ENCODE results near the gene OR10J5.

OR10J5 gene

DNA sequence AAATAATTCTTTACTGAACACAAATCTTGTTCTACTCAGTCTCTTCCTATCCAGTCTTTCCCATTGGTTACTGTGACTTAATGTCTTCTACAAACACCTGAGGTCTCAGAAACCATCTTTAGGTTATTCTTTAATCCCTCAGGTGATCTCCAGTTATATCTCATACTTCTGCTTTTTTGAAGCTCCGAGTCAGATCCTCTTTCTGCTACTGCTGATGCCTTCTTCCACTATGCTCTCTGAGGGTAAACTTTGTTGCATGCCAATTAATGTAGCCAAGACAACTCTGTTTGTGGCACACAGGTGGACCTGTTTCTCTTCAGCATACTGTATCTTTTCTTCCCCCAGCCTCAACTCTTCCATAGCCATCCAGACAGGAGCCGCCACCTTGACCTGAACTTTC, 48.7 kb upstream of the OR10J5 start (continued):
- TF ChIP-seq ZFHX2 (tag by site-specific recombination; conservative IDR thresholded peaks at IDR 0.05) (no peak), ZNF140 (tag by site-specific recombination; IDR thresholded peaks at IDR 0.05) (no peak), ZNF350 (tag by site-specific recombination; IDR thresholded peaks at IDR 0.05) (no peak), ZNF561 (tag by site-specific recombination; IDR thresholded peaks at IDR 0.05; ENCODE audit: borderline replicate concordance) (no peak), ZNF629 (tag by site-specific recombination; IDR thresholded peaks at IDR 0.05) (no peak)

DNA sequence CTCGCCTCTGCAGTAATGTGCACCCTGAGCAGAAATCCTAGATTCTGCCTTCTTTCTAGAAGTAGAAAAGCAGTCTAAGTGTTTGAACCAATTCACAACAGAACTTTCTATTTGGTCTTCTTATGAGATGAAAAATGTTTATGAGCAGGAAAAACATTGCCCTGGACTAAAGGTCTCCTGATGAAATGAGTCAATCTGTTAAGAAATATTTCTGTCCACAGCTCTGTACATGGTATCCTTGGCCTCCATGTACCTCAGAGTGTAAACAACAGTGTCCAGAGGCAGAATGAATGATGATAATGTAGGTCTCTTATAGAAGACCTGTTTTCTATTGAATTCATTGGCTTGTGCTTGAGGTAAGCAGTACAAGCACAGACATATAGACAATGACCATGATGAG, 45.6 kb upstream of the OR10J5 start:
- TF ChIP-seq, protein P1, sequence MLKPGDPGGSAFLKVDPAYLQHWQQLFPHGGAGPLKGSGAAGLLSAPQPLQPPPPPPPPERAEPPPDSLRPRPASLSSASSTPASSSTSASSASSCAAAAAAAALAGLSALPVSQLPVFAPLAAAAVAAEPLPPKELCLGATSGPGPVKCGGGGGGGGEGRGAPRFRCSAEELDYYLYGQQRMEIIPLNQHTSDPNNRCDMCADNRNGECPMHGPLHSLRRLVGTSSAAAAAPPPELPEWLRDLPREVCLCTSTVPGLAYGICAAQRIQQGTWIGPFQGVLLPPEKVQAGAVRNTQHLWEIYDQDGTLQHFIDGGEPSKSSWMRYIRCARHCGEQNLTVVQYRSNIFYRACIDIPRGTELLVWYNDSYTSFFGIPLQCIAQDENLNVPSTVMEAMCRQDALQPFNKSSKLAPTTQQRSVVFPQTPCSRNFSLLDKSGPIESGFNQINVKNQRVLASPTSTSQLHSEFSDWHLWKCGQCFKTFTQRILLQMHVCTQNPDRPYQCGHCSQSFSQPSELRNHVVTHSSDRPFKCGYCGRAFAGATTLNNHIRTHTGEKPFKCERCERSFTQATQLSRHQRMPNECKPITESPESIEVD (tag by site-specific recombination; IDR thresholded peaks at IDR 0.05): no peak
- TF ChIP-seq ZNF16 (tag by site-specific recombination; IDR thresholded peaks at IDR 0.05; ENCODE audit: low read depth): no peak
- TF ChIP-seq ZNF23 (tag by site-specific recombination; IDR thresholded peaks at IDR 0.05; ENCODE audit: borderline replicate concordance): no peak
- no peak for TF ChIP-seq ZNF423 (tag by site-specific recombination; IDR thresholded peaks at IDR 0.05)
- TF ChIP-seq ZNF114 (tag by site-specific recombination; IDR thresholded peaks at IDR 0.05): no peak
- TF ChIP-seq ZNF146 (tag by site-specific recombination; IDR thresholded peaks at IDR 0.05): no peak
- TF ChIP-seq BCL11B (tag by site-specific recombination; IDR thresholded peaks at IDR 0.05; ENCODE audit: low read depth): no peak
- TF ChIP-seq, protein P2, sequence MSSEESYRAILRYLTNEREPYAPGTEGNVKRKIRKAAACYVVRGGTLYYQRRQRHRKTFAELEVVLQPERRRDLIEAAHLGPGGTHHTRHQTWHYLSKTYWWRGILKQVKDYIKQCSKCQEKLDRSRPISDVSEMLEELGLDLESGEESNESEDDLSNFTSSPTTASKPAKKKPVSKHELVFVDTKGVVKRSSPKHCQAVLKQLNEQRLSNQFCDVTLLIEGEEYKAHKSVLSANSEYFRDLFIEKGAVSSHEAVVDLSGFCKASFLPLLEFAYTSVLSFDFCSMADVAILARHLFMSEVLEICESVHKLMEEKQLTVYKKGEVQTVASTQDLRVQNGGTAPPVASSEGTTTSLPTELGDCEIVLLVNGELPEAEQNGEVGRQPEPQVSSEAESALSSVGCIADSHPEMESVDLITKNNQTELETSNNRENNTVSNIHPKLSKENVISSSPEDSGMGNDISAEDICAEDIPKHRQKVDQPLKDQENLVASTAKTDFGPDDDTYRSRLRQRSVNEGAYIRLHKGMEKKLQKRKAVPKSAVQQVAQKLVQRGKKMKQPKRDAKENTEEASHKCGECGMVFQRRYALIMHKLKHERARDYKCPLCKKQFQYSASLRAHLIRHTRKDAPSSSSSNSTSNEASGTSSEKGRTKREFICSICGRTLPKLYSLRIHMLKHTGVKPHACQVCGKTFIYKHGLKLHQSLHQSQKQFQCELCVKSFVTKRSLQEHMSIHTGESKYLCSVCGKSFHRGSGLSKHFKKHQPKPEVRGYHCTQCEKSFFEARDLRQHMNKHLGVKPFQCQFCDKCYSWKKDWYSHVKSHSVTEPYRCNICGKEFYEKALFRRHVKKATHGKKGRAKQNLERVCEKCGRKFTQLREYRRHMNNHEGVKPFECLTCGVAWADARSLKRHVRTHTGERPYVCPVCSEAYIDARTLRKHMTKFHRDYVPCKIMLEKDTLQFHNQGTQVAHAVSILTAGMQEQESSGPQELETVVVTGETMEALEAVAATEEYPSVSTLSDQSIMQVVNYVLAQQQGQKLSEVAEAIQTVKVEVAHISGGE (tag by site-specific recombination; conservative IDR thresholded peaks at IDR 0.05; ENCODE audit: low read depth): no peak
- TF ChIP-seq, protein P3, sequence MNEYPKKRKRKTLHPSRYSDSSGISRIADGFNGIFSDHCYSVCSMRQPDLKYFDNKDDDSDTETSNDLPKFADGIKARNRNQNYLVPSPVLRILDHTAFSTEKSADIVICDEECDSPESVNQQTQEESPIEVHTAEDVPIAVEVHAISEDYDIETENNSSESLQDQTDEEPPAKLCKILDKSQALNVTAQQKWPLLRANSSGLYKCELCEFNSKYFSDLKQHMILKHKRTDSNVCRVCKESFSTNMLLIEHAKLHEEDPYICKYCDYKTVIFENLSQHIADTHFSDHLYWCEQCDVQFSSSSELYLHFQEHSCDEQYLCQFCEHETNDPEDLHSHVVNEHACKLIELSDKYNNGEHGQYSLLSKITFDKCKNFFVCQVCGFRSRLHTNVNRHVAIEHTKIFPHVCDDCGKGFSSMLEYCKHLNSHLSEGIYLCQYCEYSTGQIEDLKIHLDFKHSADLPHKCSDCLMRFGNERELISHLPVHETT (tag by site-specific recombination; IDR thresholded peaks at IDR 0.05): no peak
- no peak for TF ChIP-seq ZNF626 (tag by site-specific recombination; IDR thresholded peaks at IDR 0.05)
- TF ChIP-seq ZNF658 (tag by site-specific recombination; IDR thresholded peaks at IDR 0.05): no peak
- ChIA-PET CTCF (no interaction called here), POLR2A (no interaction called here)
- Histone ChIP-seq H3K4me3 (ENCODE audit: low read depth, low read length) (no peak overlapping the region), H3K27ac (ENCODE audit: extremely low read depth, low read depth, low read length) (no peak overlapping the region), H3K4me1 (ENCODE audit: control insufficient read depth, insufficient read depth, low read length) (no peaks in the 10 kb centered on the region), H3K9me3 (ENCODE audit: control insufficient read depth, insufficient read depth, low read depth, low read length) (no peaks in the 10 kb centered on the region), H3K36me3 (ENCODE audit: control insufficient read depth in 2 of 2, insufficient read depth in 1 of 2, low read length in 2 of 2) (no peaks in the 10 kb centered on the region)

DNA sequence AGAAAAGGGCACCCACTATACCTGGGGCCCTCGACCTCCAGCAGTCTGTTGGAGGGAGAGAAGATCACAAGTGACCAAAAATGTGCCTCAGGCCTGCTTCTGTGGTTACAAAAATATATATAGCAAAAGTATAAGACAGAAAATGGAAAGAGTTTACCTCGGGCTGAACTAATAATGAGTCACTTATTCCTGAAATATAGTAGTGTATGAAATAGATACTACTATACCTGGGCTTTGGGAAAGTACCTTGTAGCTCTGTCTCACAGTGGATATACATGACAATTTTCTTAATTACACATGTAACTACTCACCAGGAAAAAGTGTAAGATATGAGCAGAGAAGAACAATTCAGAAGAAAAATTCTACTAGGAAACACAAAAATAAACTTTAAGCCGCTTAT, 44.5 kb upstream of the OR10J5 start:
- POLR2A ChIA-PET: no interaction called here
- Histone ChIP-seq H3K4me1 (ENCODE audit: control insufficient read depth, insufficient read depth, low read length) (no peaks in the 10 kb centered on the region), H3K9me3 (ENCODE audit: control insufficient read depth, insufficient read depth, low read depth, low read length) (no peaks in the 10 kb centered on the region), H3K4me3 (ENCODE audit: low read depth, low read length) (no peak overlapping the region), H3K27ac (ENCODE audit: extremely low read depth, low read depth, low read length) (no peak overlapping the region), H3K36me3 (ENCODE audit: control insufficient read depth in 2 of 2, insufficient read depth in 1 of 2, low read length in 2 of 2) (no peaks in the 10 kb centered on the region)
- CTCF ChIA-PET: interaction anchor here (0.7 kb wide), 1 partner anchor 17 kb away, joined by 3 read pairs; no protein-coding TSS in a partner anchor
- no peak for TF ChIP-seq ZNF76 (tag by site-specific recombination; IDR thresholded peaks at IDR 0.05; ENCODE audit: borderline replicate concordance, low read depth)
- TF ChIP-seq, protein P4, sequence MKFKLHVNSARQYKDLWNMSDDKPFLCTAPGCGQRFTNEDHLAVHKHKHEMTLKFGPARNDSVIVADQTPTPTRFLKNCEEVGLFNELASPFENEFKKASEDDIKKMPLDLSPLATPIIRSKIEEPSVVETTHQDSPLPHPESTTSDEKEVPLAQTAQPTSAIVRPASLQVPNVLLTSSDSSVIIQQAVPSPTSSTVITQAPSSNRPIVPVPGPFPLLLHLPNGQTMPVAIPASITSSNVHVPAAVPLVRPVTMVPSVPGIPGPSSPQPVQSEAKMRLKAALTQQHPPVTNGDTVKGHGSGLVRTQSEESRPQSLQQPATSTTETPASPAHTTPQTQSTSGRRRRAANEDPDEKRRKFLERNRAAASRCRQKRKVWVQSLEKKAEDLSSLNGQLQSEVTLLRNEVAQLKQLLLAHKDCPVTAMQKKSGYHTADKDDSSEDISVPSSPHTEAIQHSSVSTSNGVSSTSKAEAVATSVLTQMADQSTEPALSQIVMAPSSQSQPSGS (tag by site-specific recombination; IDR thresholded peaks at IDR 0.05; ENCODE audit: low read depth): no peak
- no peak for TF ChIP-seq YY2 (tag by site-specific recombination; IDR thresholded peaks at IDR 0.05)
- no peak for TF ChIP-seq GLI4 (tag by site-specific recombination; IDR thresholded peaks at IDR 0.05)
- no peak for TF ChIP-seq SETDB1 (IDR thresholded peaks at IDR 0.05; ENCODE audit: insufficient read length, low read length)
- no peak for TF ChIP-seq ZNF23 (tag by site-specific recombination; IDR thresholded peaks at IDR 0.05; ENCODE audit: borderline replicate concordance)
- TF ChIP-seq GLIS2 (tag by site-specific recombination; IDR thresholded peaks at IDR 0.05): no peak
- no peak for TF ChIP-seq ZNF146 (tag by site-specific recombination; IDR thresholded peaks at IDR 0.05)
- no peak for TF ChIP-seq ZNF585B (tag by site-specific recombination; IDR thresholded peaks at IDR 0.05)
- no peak for TF ChIP-seq ZNF302 (tag by site-specific recombination; IDR thresholded peaks at IDR 0.05; ENCODE audit: low read depth)
- TF ChIP-seq GLIS1 (tag by site-specific recombination; IDR thresholded peaks at IDR 0.05): no peak
- no peak for TF ChIP-seq ZFP69B (tag by site-specific recombination; IDR thresholded peaks at IDR 0.05)
- no peak for TF ChIP-seq ZNF202 (tag by site-specific recombination; IDR thresholded peaks at IDR 0.05; ENCODE audit: borderline replicate concordance)
- no peak for TF ChIP-seq ZNF768 (tag by site-specific recombination; IDR thresholded peaks at IDR 0.05)
